ENCODE results near the gene ATP11A.

The ATP11A gene

DNA sequence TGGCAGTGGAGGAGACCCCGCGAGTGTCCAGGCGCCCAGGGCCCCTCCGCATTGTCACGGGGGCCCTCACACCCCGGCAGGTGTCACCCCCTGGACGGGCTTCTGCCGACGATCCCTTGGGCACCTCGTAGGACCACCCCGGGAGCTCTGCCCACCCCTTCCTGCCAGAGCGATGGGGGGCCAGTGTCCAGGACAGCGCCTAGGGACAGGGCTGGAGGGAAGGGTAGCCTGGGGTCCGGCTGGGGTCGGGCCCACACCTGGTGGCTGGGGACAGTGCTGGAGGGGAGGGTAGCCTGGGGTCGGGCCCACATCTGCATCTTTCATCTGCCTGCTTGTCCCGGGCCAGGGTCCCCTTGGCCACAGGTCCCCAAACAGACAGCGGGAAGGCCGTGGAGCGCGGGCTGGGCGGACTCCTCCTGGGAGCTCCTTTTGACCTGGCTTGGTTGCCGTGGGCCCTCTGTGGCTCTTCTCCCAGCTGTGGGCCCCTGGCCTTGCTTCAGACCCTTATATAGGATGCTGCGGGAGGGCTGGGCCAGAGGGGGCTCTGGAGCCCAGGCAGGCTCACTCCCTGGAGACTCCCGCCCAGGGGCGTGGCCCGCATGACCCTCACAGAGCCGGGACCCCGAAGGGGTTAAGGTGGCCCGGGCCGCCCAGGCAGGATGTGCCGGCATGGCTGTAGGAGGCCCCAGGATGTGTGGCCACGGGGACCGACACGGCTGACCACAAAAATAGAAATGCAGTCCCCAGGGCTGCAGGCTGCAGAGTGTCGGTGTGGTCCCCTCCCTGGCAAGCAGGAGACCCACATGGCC lies 205.0 kb downstream of the ATP11A start:
- no peak for DNase-seq (ENCODE audit: insufficient read length, low spot score)
- FAIRE-seq: no peak

DNA sequence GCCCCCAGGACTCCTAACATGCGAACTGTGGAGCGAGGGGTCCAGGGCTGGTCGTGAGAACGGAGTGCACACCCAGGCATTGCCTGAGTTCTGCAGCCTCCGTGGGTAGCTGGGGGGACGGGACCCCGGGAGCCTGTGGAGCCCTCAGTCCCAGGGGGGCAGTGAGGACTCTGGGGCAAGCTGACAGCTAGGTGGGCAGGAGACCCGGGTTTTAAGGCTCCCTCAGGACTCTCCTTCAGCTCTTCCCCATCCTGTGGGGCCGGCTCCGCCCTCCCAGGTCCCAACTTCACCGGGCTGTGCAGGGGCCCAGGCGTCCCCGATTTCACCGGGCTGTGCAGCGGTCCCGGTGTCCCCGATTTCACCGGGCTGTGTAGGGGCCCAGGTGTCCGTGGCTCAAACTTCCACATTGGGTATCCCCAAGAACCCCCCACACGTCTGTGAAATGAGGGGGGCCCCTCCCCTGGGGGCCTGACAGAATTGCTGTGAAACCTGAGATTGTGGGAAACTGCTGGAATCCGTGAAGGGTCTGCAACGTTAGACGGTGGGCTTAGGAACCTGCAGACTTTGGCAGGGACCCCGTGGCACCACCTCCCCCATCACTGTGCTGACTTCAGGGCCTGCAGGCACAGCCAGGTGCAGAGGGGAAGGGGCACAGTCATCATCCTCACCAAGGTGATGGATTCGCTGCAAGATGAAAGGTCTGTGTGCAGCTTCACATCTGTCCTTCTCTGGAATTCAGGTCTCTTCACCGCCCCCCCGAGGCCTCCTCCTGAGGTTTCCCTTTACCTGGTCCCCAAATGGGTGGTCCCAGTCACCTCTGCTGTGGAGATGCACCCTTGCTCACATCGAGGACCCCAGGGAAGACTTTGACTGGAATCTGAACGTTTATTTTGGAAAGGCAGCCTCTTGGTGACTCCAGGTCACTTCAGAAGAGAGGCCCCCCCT lies 206.0 kb downstream of the ATP11A start:
- FAIRE-seq (no peak), DNase-seq (ENCODE audit: insufficient read length, low spot score) (no peak)
- TF ChIP-seq, protein P1, sequence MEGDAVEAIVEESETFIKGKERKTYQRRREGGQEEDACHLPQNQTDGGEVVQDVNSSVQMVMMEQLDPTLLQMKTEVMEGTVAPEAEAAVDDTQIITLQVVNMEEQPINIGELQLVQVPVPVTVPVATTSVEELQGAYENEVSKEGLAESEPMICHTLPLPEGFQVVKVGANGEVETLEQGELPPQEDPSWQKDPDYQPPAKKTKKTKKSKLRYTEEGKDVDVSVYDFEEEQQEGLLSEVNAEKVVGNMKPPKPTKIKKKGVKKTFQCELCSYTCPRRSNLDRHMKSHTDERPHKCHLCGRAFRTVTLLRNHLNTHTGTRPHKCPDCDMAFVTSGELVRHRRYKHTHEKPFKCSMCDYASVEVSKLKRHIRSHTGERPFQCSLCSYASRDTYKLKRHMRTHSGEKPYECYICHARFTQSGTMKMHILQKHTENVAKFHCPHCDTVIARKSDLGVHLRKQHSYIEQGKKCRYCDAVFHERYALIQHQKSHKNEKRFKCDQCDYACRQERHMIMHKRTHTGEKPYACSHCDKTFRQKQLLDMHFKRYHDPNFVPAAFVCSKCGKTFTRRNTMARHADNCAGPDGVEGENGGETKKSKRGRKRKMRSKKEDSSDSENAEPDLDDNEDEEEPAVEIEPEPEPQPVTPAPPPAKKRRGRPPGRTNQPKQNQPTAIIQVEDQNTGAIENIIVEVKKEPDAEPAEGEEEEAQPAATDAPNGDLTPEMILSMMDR (IDR thresholded peaks at IDR 0.05; ENCODE audit: insufficient read depth, missing control alignments): no peak

More for the DNA sequence above, 205.0 kb downstream of the ATP11A start:
- TF ChIP-seq, protein P1 (IDR thresholded peaks at IDR 0.05; ENCODE audit: insufficient read depth, missing control alignments): no peak

DNA sequence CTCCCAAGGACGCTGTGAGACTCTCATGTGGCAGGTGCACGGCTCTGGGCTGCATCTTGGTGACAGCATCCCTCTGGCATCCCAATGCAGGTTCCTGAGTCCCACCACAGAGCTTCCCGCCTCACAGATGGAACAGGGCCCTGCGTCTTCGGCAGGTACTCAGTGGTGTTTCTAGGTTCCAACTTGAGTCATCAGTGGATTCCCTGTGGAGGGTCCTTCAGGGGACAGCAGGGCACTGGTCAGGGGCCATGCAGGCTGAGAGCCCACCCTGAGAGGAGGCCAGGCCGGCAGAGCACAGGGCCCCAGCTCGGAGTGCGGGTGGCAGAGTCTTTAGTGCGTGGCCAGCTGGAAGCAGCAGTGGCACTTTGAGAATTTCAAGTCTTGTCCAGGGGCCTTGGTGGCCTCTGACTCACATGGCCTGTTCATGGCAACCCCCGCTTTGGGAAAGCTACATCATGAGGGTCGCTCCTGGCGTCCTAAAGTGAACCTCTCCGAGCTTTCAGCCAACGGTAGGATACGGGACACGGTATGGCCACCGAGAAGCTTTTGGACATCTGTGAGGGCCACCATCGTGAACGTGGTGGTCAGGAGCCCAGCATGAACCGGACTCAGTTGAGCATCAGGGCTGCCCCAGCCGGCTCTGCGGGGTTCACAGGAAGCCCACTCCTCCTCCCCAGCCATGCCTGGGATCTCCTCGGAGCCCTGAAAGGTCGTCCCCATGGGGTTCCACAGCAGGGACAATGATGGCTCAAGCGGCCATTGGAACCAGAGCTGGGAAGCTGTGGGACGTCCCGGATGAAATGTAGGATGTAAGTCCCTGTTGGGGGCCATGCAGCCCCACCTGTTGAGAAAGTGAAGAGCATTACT lies 207.1 kb downstream of the ATP11A start:
- TF ChIP-seq, protein P1 (IDR thresholded peaks at IDR 0.05; ENCODE audit: insufficient read depth, missing control alignments): no peak
- DNase-seq (ENCODE audit: insufficient read length, low spot score) (no peak), FAIRE-seq (no peak)

DNA sequence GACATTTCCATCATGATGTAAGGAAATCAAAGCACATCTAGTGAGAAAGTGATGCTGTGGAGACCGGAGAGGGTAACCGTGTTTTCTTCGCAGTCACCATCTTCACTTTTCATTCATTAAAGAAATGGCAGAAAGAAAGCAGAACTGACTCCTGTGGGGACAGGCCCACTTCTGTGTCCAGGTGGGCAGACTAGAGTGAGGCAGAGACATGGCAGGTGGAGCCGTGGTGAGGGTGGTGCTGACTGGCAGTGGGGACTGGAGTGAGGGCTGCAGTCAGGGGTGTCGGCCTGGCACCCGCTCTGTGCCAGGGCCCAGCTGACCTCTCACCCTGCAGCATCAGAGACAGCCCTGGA lies 207.7 kb downstream of the ATP11A start:
- FAIRE-seq (no peak), DNase-seq (ENCODE audit: insufficient read length, low spot score) (no peak)
- TF ChIP-seq, protein P1 (IDR thresholded peaks at IDR 0.05; ENCODE audit: insufficient read depth, missing control alignments): no peak

DNA sequence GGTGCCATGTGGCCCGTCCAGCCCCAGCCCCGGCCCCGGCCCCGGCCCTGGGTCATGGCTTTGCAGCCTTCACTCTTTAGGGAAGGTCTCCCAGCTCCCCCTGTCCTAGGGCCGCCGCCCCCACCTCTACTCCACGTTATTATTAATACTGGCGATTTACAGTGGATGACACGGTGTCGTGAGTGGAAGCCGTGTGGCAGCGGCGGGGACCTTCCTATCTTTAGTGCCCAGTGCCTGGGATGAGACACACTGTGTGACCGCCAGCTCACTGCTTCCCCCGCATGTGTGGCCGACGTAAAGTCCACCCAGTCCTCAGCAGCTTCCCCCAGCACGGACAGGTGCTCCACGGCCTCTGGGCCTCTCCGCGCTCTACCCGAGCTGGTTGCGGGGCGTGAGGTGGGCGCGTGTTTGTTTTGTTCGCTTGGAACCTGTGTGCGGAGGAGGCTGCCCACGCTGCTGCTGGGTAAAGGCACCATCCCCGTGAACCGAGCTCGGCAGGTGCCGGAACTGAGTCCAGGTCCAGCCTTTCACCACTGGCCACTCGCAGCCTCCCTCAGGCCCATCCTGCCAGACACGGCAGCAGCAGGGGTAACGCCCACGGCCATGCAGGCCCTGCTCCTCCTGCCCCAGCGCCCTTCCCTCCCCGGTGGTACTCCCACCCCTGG lies 208.2 kb downstream of the ATP11A start:
- TF ChIP-seq, protein P1 (IDR thresholded peaks at IDR 0.05; ENCODE audit: insufficient read depth, missing control alignments): no peak
- FAIRE-seq: no peak
- DNase-seq (ENCODE audit: insufficient read length, low spot score): no peak

DNA sequence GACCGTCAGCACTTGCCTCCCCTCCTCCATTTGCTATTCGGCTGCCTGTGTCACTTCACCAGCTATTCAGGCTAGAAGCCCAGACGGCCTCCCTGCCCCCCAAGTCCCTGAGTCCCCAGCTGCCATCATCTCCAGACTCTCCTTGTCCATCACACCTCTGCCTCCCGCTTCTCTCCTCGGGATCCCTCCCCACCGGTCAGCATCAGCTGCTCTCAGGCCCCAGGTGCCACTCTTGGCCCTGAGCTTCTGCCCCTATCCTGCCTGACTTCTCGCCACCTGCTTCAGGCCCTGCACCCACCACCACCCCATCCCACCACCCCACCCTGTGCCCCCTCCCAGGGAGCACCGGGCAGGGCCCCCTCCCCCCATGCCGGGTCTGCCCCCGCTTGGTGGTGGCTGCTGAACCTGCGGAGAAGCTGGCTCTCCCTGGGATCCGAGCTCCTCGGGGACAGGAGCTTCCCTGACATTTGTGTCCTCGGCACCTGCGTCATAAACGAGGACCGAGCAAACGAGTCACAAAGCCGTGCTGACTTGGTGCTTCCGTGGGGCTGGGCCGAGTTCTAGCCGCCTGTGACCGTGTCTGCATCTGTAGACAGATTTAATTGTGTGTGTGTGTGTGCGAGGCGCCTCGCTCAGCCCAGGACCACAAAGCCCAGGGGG lies 208.9 kb downstream of the ATP11A start:
- TF ChIP-seq, protein P1 (IDR thresholded peaks at IDR 0.05; ENCODE audit: insufficient read depth, missing control alignments): no peak
- FAIRE-seq: no peak
- no peak for DNase-seq (ENCODE audit: insufficient read length, low spot score)
